Naive B cell (primary cell): Measurements from ENCODE around the gene WDR59. TPM values are rescaled to one million over a fixed set of nuclear protein-coding genes. Genes with fewer than 3 reads are reported as not detected.
A peak's percentile ranks its signal among the peaks of the same experiment; 100 is the strongest.
"Not testable (repeated sequence)": the region's sequence is repeated elsewhere in the genome, so short reads cannot be mapped to it uniquely, and the experiment has no call there.

Source experiments
- ATAC-seq, 2 donors: fragments of 150-1000 bp; cut with Tn5 transposase; 2 replicates each; pipeline ENCODE4 v1.10.0; 2021; ENCODE audit warnings: low read depth in 2 of 2, mild to moderate bottlenecking in 2 of 2, moderate library complexity in 2 of 2
- DNase-seq: peaks from one replicate; pipeline ENCODE4 v3.0.0; 2022
- H3K27ac Mint-ChIP-seq, 6 donors: one replicate each; pipeline ENCODE4 v1.8.0; 2020 to 2022; ENCODE audit warnings: mild to moderate bottlenecking in 6 of 6, mixed read lengths in 6 of 6, moderate library complexity in 5 of 6, inconsistent platforms in 2 of 6
- H3K27me3 Mint-ChIP-seq, 3 donors: one replicate each; pipeline ENCODE4 v1.8.0; 2021 to 2022; ENCODE audit warnings: mixed read lengths in 3 of 3, mild to moderate bottlenecking in 1 of 3
- H3K36me3 Mint-ChIP-seq, 2 donors: one replicate each; pipeline ENCODE4 v1.8.0; 2020 to 2022; ENCODE audit warnings: mixed read lengths in 2 of 2, inconsistent platforms in 1 of 2, mild to moderate bottlenecking in 1 of 2
- H3K4me1 Mint-ChIP-seq, 3 donors: one replicate each; pipeline ENCODE4 v1.8.0; 2020 to 2022; ENCODE audit warnings: mixed read lengths in 3 of 3, inconsistent platforms in 1 of 3, mild to moderate bottlenecking in 1 of 3, moderate library complexity in 1 of 3
- H3K4me3 Mint-ChIP-seq, 8 donors: one replicate each; pipeline ENCODE4 v1.8.0; 2020 to 2022; ENCODE audit warnings: mild to moderate bottlenecking in 8 of 8, mixed read lengths in 8 of 8, moderate library complexity in 8 of 8, inconsistent platforms in 2 of 8
- H3K9me3 Mint-ChIP-seq, 7 donors: one replicate each; pipeline ENCODE4 v1.8.0; 2020 to 2022; ENCODE audit warnings: mixed read lengths in 7 of 7, mild to moderate bottlenecking in 5 of 7, inconsistent platforms in 2 of 7, moderate library complexity in 1 of 7
- polyA plus RNA-seq, 6 donors: library from polyadenylated mRNA; unstranded; fragments of 300-500 nt; fragmentation: Illumina TruSeq; gene quantifications; one replicate each; pipeline ENCODE4 v1.2.3, GENCODE V29; 2021; ENCODE audit warnings: low read depth in 6 of 6

The WDR59 gene
- polyA plus RNA-seq, 6 donors from 2014 or later, result 9.9 to 13.2 (median 12.3) TPM

- ATAC-seq (no peak), DNase-seq (no peak)
- H3K9me3 Mint-ChIP-seq, result peaks cover 9 to 29% (median 17%) of the 10 kb centered on the region in 7 donors
- H3K4me3 Mint-ChIP-seq, result no peak overlapping the region
- H3K36me3 Mint-ChIP-seq, result peaks cover 4 to 13% of the 10 kb centered on the region in 2 donors
- H3K4me1 Mint-ChIP-seq, result peaks cover 3 to 7% (median 3%) of the 10 kb centered on the region in 3 donors
- peaks cover 0 to 5% (median 0%) of the 10 kb centered on the region in 3 donors for H3K27me3 Mint-ChIP-seq
- peak overlapping the region in 1 of 6 donors; percentile 39 for H3K27ac Mint-ChIP-seq
Measured at GRCh38 chr16:75022567-75022966, 37.6 kb upstream of the WDR59 start.

DNA sequence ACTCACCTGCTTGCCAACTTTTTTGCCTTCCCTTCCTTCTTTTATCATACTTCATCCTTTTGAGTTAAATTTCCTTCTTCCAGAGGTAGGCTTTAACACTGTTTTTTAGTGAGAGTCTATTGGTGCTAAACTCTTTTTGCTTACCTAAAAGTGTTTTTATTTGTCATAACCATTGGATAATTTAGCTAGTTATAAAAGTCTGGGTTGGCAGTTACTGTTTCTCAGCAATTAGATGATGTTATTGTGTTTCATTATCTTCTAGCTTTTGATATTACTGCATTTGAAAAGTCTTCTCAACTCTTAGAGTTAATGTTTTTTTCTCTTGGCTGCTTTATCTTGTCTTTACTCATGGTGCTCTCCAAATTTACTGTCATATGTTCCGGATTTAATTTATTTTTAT is 36.5 kb upstream of the WDR59 start:
- Mint-ChIP-seq H3K9me3 (peaks cover 9 to 29% (median 17%) of the 10 kb centered on the region in 7 donors), H3K27me3 (peaks cover 0 to 5% (median 0%) of the 10 kb centered on the region in 3 donors), H3K36me3 (peaks cover 4 to 13% of the 10 kb centered on the region in 2 donors)

DNA sequence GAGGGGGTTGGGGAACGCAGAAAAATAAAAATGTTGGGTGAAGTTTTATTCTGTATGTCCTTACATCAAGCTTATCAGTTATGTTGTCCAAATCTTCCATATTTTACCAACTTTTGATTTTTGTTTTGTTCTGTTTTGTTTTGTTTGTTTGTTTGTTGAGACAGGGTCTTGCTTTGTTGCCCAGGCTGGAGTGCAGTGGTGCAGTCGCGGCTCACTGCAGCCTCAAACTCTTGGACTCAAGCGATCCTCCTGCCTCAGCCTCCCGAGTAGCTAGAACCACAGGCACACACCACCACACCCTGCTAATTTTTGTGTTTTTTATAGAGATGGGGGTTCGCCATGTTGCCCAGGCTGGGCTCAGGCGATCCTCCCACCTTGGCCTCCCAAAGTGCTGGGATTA is 34.7 kb upstream of the WDR59 start:
- Mint-ChIP-seq H3K27ac (no peak overlapping the region), H3K4me3 (peak overlapping the region in 2 of 8 donors; percentile 37 to 59), H3K27me3 (peaks cover 0 to 5% (median 0%) of the 10 kb centered on the region in 3 donors)

More for the DNA sequence above, 36.5 kb upstream of the WDR59 start:
- Mint-ChIP-seq H3K27ac (no peak overlapping the region), H3K4me1 (peaks cover 3 to 7% (median 3%) of the 10 kb centered on the region in 3 donors), H3K4me3 (peak overlapping the region in 1 of 8 donors; percentile 51)
- DNase-seq (no peak), ATAC-seq (no peak)

GRCh38 chr16:75019007-75019406 is 34.1 kb upstream of the WDR59 start:
- H3K4me1 Mint-ChIP-seq, result peaks cover 0 to under 1% (median 0%) of the 10 kb centered on the region in 3 donors
- no peaks in the 10 kb centered on the region for H3K27me3 Mint-ChIP-seq
- peaks cover 4 to 13% of the 10 kb centered on the region in 2 donors for H3K36me3 Mint-ChIP-seq
- peaks cover 9 to 29% (median 17%) of the 10 kb centered on the region in 7 donors for H3K9me3 Mint-ChIP-seq
- H3K4me3 Mint-ChIP-seq, result no peak overlapping the region
- H3K27ac Mint-ChIP-seq, result no peak overlapping the region
- ATAC-seq, result no peak
- no peak for DNase-seq

More for the DNA sequence above, 34.7 kb upstream of the WDR59 start:
- H3K36me3 Mint-ChIP-seq, result peaks cover 4 to 13% of the 10 kb centered on the region in 2 donors
- peaks cover 9 to 29% (median 17%) of the 10 kb centered on the region in 7 donors for H3K9me3 Mint-ChIP-seq
- H3K4me1 Mint-ChIP-seq, result peaks cover 3 to 6% (median 3%) of the 10 kb centered on the region in 3 donors
- ATAC-seq (no peak), DNase-seq (no peak)

- Mint-ChIP-seq H3K36me3 (peaks cover 4 to 13% of the 10 kb centered on the region in 2 donors), H3K4me1 (no peaks in the 10 kb centered on the region), H3K9me3 (peaks cover 9 to 27% (median 15%) of the 10 kb centered on the region in 7 donors), H3K27ac (peak overlapping the region in 1 of 6 donors; percentile 7), H3K27me3 (no peaks in the 10 kb centered on the region), H3K4me3 (no peak overlapping the region)
- ATAC-seq (no peak), DNase-seq (no peak)
Measured at GRCh38 chr16:75017670-75018525, 33.0 kb upstream of the WDR59 start.

DNA sequence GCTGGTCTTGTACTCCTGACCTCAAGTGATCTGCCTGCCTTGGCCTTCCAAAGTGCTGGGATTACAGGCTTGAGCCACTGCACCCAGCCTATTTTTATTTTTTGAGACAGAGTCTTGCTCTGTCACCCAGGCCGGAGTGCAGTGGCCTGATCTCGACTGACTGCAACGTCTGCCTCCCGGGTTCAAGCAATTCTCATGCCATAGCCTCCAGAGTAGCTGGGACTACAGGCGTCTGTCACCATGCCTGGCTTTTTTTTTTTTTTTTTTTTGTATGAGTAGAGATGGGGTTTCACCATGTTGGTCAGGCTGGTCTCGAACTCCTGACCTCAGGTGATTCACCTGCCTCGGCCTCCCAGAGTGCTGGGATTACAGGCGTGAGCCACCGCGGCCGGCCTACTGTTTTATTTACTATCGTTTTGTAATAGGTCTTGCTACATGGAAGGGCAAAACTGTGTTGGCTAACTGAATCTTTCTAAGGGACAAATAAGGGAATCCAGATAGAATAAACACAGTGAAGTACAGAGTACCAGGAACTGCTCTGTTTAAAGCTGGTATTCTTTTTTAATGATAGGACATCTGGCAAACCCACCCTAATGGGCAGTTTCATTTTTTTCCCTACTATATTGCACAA is 31.6 kb upstream of the WDR59 start:
- not testable (repeated sequence) for H3K36me3 Mint-ChIP-seq, DNase-seq, ATAC-seq, H3K4me3 Mint-ChIP-seq, H3K27ac Mint-ChIP-seq, H3K27me3 Mint-ChIP-seq, H3K4me1 Mint-ChIP-seq
- peaks cover 5 to 17% (median 8%) of the 10 kb centered on the region in 7 donors for H3K9me3 Mint-ChIP-seq

DNA sequence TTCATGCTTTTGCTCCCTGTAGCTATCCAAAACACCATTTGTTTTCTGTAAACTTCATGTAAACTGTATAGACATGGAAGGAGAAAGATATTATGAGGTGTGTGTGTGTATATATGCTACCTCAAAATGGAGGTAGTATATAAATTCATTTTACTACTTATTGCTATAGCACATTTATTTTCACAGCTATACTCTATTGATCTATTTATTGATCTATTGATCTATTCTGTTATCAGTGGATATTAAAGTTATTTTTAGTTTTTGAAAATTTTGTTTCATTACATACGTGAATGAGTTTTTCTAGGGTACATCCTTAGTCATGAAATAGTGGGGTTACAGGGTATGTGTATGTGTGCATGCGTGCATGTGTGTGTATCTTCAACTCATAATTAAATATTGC is 29.4 kb upstream of the WDR59 start:
- ATAC-seq (no peak), DNase-seq (no peak)
- Mint-ChIP-seq H3K9me3 (no peaks in the 10 kb centered on the region), H3K27ac (no peak overlapping the region), H3K27me3 (peaks cover 0 to 3% (median 0%) of the 10 kb centered on the region in 3 donors), H3K36me3 (no peaks in the 10 kb centered on the region), H3K4me1 (peaks cover 3 to 4% (median 4%) of the 10 kb centered on the region in 3 donors), H3K4me3 (no peak overlapping the region)

GRCh38 chr16:75013123-75013522 is 28.2 kb upstream of the WDR59 start:
- H3K27me3 Mint-ChIP-seq, ATAC-seq, H3K9me3 Mint-ChIP-seq, H3K4me1 Mint-ChIP-seq, H3K27ac Mint-ChIP-seq, DNase-seq, H3K36me3 Mint-ChIP-seq, H3K4me3 Mint-ChIP-seq: not testable (repeated sequence)

- H3K27me3 Mint-ChIP-seq, result peaks cover 0 to 5% (median 0%) of the 10 kb centered on the region in 3 donors
- H3K27ac Mint-ChIP-seq, result no peak overlapping the region
- H3K4me1 Mint-ChIP-seq, result peaks cover 3 to 4% (median 4%) of the 10 kb centered on the region in 3 donors
- no peaks in the 10 kb centered on the region for H3K9me3 Mint-ChIP-seq
- DNase-seq (no peak), ATAC-seq (no peak)
- H3K4me3 Mint-ChIP-seq, result peak overlapping the region in 1 of 8 donors; percentile 40
- H3K36me3 Mint-ChIP-seq, result no peaks in the 10 kb centered on the region
Measured at GRCh38 chr16:75012380-75013081, 27.6 kb upstream of the WDR59 start.

GRCh38 chr16:75011634-75012307 is 26.8 kb upstream of the WDR59 start:
- Mint-ChIP-seq H3K4me3 (no peak overlapping the region), H3K4me1 (peaks cover 3 to 4% (median 4%) of the 10 kb centered on the region in 3 donors), H3K9me3 (no peaks in the 10 kb centered on the region), H3K36me3 (no peaks in the 10 kb centered on the region), H3K27ac (peak overlapping the region in 1 of 6 donors; percentile 36), H3K27me3 (peaks cover 0 to 5% (median 0%) of the 10 kb centered on the region in 3 donors)
- ATAC-seq, result peak; percentile 40 to 42
- DNase-seq, result no peak

DNA sequence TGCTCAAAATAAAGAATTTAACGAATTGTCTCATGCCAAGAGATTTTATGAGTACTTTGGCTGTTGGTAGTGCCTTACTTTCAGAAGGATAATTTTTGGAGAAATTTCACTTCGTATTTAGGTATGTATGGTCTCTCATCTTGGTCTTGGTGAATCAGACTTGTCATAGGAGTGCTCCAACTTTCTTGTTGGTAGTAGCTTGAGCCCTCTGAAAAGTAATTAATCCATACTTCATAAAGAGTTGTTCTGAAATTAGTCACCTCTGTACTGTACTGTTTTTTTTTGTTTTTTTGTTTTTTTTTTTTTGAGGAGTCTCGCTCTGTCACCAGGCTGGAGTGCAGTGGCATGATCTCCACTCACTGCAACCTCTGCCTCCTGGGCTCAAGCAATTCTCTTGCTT is 25.5 kb upstream of the WDR59 start:
- H3K4me1 Mint-ChIP-seq, result peaks cover 3 to 4% (median 4%) of the 10 kb centered on the region in 3 donors
- no peak overlapping the region for H3K27ac Mint-ChIP-seq
- ATAC-seq, result no peak

GRCh38 chr16:75007443-75007842 is 22.5 kb upstream of the WDR59 start:
- no peaks in the 10 kb centered on the region for H3K36me3 Mint-ChIP-seq
- no peak overlapping the region for H3K27ac Mint-ChIP-seq
- ATAC-seq (no peak), DNase-seq (no peak)
- peaks cover 16 to 26% (median 26%) of the 10 kb centered on the region in 3 donors for H3K27me3 Mint-ChIP-seq
- peaks cover 0 to 2% (median under 1%) of the 10 kb centered on the region in 3 donors for H3K4me1 Mint-ChIP-seq
- peak overlapping the region in 1 of 8 donors; percentile 43 for H3K4me3 Mint-ChIP-seq
- peaks cover 0 to 2% (median 0%) of the 10 kb centered on the region in 7 donors for H3K9me3 Mint-ChIP-seq

More for the DNA sequence above, 25.5 kb upstream of the WDR59 start:
- Mint-ChIP-seq H3K36me3 (no peaks in the 10 kb centered on the region), H3K4me3 (no peak overlapping the region), H3K9me3 (no peaks in the 10 kb centered on the region), H3K27me3 (peaks cover 0 to 8% (median 0%) of the 10 kb centered on the region in 3 donors)
- DNase-seq, result no peak
